Suppressor macrophage treated with lipopolysaccharide for 1 hour (primary cell): Measurements from ENCODE around the gene AAMDC.
"Not testable (repeated sequence)": the region's sequence is repeated elsewhere in the genome, so short reads cannot be mapped to it uniquely, and the experiment has no call there.

Experiments used
- DNase-seq, 3 donors: peaks; one replicate each; pipeline ENCODE4 v3.0.0-alpha.2; 2020 to 2022

Gene AAMDC

DNA sequence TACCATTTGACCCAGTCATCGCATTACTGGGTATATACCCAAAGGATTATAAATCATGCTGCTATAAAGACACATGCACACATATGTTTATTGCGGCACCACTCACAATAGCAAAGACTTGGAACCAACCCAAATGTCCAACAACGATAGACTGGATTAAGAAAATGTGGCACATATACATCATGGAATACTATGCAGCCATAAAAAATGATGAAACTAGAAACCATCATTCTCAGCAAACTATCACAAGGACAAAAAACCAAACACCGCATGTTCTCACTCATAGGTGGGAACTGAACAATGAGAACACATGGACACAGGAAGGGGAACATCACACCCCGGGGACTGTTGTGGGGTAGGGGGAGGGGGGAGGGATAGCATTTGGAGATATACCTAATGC lies 68.1 kb downstream of the AAMDC start:
- not testable (repeated sequence) for DNase-seq

DNA sequence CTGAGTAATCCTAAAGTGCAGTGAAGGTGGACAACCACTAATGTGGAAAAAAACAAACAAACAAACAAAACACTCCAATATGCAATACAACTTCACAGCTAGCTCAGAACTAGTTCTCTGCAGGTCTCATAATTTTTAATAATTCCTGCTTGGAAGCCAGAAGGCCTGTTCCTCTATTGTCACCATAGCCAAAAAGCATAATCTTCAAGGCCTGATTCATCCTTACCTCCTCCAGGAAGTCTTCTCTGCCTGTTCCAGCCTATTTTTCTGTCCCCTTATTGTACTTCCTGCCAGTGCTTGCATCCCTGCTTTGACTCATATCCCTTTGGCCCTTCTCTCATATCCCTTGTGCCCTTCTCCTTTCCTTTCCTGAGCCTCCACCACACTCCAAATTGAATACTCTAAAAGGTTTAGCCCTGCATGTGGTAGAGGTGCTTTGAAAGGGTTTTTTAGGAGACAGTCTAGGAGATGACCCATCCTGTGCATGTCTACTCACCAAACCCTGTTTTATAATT lies 69.2 kb downstream of the AAMDC start:
- not testable (repeated sequence) for DNase-seq

DNA sequence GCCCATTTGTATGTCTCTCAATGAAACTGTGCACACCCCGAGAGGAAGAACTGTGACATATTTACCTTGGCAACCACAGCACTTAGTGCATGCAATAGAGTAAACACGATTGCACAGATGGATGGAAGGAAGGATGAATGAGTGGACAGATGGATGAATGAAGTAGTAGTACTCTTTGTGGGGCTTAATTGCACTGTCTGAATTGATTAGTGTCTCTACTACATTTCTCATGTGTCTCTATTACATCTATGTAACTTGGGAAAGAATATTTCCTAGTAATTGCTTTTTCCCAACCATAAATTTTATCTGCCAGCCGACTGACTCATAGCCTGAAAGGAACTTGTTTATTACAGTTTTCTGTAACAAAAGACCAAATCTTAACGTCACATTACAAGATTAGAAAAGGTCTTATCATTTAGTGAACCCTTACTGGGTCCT lies 69.7 kb downstream of the AAMDC start:
- DNase-seq, result not testable (repeated sequence)

DNA sequence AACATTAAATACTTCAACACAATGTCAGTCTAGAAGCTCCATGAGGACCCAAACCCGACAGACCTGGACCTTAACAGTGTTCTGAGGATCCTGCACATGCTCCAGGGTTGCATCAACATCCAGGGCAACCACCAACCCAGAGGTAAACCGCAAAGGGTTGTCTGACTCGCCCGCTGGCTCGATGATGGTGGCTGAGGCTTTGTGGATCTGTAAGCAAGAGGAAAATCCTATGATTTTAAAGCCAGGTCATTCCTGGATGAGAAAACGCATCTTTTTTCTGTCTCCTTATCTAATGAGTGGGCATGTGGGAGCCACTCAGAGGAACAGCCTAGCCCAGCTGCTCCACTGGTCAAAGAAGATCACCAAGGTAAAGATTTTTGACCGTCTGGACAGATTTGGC lies 70.3 kb downstream of the AAMDC start:
- not testable (repeated sequence) for DNase-seq

DNA sequence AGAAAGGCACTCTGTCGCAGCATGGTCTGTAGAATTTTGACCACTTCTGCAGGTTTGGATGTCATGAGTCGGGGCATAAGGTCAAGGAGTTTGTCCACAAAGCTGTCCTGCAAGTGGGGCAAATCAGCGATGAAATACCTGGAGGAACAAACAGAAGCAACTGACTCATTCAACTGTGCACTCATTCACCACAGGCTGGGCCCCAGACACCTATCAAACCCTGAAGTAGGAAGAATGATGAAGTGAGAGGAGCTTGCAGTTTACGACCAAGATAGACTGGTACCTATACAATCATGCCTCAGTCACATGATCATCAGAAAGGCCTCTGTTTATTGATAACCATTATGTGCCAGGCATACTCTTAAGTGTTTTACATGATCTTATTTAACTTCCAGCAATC lies 70.8 kb downstream of the AAMDC start:
- not testable (repeated sequence) for DNase-seq

DNA sequence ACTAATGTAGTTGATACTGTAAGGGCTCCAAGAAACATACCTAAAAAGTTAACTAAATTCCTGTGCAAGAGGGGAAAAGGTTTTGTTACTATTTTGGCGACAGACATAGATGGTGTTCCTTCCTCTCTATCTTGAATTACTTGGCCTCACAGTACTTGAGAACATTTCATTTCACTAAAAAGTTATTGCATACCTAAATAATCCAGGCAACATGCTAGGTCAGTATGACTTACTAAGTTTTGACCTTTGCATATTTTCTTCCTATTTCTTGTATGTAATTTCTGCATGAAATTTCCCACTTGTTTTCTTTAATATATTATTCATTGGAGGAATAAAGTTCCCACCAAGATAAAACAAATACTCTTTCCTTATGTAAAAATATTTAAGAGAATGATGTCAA lies 74.0 kb downstream of the AAMDC start:
- not testable (repeated sequence) for DNase-seq

DNA sequence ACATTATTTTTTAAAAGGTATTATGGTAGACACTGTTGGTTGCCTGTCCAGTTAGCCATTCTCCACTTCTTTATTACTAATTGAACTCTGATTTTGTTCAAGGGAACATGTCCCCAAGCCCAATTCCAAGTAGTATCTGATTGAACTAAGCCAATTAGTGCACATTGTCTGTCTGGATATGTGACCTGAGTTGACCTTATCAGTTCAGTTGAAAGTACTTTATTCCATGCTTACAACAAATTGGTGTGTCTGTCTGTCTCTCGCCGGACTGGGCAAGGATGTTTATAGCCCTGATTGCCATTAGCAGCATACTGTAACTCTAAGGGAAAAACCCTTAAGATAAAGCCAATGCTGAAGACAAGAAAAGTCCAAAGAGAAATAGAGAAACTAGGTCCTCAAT lies 87.9 kb downstream of the AAMDC start:
- no peak for DNase-seq

DNA sequence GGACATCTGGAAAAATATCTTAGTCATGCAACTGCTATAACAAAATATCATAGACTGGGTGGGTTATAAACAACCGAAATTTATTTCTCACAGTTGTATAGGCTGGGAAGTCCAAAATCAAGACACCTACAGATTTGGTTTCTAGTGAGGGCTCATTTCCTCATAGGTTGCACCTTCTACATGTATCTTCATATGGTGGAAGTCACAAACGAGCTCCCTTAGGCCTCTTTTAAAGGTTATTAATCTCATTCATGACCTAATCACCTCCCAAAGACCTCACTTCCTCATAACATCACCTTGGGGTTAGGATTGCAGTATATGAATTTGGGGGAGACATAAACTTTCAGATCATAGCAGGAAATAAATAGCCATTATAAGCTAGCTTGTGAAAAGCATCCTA lies 88.3 kb downstream of the AAMDC start:
- DNase-seq, result no peak

DNA sequence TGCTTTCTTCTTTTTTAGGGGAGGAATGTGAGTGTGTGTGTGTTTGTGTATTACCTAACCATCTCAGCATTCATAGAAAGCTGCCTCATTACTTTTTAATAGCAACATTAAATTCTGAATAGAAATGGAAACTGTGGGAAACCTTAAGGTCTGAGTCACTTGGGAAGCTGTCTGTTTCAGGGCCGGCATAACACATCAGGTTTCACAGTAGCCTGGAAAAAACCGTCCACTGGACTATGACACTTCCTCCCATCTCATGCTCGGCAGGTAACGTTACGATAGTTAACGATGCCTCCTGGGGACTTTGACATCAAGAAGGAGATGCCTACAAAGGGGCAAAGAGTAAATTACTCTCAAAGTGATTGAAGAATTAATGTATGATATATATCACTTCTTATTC lies 89.9 kb downstream of the AAMDC start:
- not testable (repeated sequence) for DNase-seq

DNA sequence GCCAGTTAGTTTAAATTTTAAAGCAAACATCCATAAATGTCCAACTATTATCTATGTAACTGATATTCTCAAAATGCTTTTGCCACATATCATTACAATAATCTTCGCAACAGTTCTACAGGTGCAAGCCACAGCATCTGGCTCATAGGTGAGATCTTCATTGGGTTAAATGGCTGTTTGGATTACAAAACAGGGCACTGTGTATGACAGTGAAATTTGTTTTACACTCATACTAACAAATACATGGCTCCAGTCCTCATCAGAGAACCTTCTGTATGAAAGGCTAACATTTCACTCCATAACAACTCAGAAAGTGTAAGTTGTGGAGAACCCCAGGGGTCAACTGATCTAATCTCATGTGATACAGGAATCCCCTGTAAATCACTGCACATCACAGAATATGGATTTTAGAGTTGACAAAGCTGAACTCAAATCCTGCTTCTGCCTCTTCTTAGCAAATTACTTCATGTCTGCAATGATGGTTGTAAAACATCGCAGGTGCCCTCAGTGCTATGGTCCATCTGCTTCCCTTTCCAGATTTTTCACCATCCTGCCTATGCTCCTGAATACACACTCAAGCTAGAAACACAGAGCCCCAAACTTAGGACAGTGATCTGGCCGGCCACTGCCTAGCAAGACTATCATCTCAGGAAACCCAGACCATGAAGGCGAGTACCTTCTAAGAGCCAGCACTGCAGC lies 92.8 kb downstream of the AAMDC start:
- DNase-seq, result not testable (repeated sequence)

DNA sequence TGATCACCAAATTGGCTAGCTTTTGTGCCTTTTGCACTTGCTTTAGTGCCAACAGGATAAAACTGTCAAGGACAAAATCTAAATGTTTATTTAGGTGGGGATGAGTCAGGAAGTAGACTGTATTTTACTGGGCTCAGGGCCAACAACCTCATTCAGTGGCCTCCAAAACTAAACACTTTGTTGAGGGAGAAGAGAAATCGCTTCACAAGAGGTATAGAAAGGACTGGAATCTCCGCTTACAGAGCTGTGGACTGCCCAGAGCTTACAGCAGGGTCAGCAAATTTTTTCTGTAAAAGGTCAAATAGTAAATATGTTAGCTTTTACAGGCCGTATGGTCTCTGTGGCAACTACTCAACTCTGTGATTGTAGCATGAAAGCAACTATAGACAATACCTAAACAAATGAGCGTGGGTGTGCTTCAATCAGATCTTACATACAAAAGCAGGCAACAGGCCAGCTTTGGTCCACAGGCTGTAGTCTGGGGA lies 93.4 kb downstream of the AAMDC start:
- DNase-seq, result not testable (repeated sequence)

DNA sequence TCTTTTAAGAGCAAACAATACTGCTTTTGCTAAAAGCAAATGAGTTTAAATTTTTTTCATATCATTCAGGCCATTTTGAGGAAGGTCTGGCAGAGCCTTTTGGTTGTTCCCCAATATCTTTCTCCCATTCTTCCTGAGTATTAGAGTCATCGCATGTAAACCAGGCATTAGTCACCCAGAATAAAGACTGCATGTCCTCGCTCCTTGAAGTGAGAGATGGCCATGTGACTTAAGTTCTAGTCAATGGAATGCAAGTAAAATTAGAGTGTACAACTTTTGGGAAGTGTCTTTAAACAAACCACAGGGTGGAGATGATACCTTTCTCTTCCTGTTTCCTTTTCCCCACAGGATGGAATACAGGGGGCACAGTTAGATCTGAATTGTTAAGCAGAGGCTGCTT lies 96.8 kb downstream of the AAMDC start:
- peak in 2 of 3 donors; percentile 1 to 3 for DNase-seq
